Osteoblast (primary cell): Measurements from ENCODE around the gene WSCD1. TPM values are rescaled to one million over a fixed set of nuclear protein-coding genes. Genes with fewer than 3 reads are reported as not detected.

Experiments used
- DNase-seq: peaks from one replicate; pipeline ENCODE4 v3.0.0; 2011; ENCODE audit warnings: low spot score, mixed read lengths; ENCODE audit not compliant: insufficient read length; ENCODE audit errors: missing footprints
- H2AFZ ChIP-seq: 2 replicates; pipeline ENCODE4 v1.6.0; 2011; ENCODE audit warnings: mild to moderate bottlenecking, low read length
- H3K27ac ChIP-seq: 2 replicates; pipeline ENCODE4 v1.5.1; 2011; ENCODE audit warnings: mild to moderate bottlenecking, low read depth, low read length, moderate library complexity
- H3K27me3 ChIP-seq: 2 replicates; pipeline ENCODE4 v1.6.0; 2012; ENCODE audit warnings: mild to moderate bottlenecking, control low read depth, inconsistent platforms, low read length, moderate library complexity; ENCODE audit not compliant: insufficient read depth
- H3K36me3 ChIP-seq: 2 replicates; pipeline ENCODE4 v1.5.1; 2011; ENCODE audit warnings: mild to moderate bottlenecking, low read length, control low read depth, moderate library complexity; ENCODE audit not compliant: insufficient read depth
- H3K4me1 ChIP-seq: 2 replicates; pipeline ENCODE4 v1.5.1; 2011; ENCODE audit warnings: mild to moderate bottlenecking, low read length, control low read depth, moderate library complexity; ENCODE audit not compliant: insufficient read depth
- H3K4me2 ChIP-seq: 2 replicates; pipeline ENCODE4 v1.6.0; 2011; ENCODE audit warnings: mild to moderate bottlenecking, low read length; ENCODE audit not compliant: insufficient read depth
- H3K4me3 ChIP-seq: fragments of 200-600 bp; sonication (generic); 3 replicates; pipeline ENCODE4 v1.5.1; 2012; ENCODE audit warnings: mild to moderate bottlenecking, low read length, inconsistent platforms; ENCODE audit not compliant: insufficient read depth
- H3K79me2 ChIP-seq: 2 replicates; pipeline ENCODE4 v1.6.0; 2012; ENCODE audit warnings: mild to moderate bottlenecking, low read length, control low read depth, inconsistent platforms; ENCODE audit not compliant: insufficient read depth
- H3K9me3 ChIP-seq: 2 replicates; pipeline ENCODE4 v1.5.1; 2011; ENCODE audit warnings: low read depth, low read length, control low read depth
- H4K20me1 ChIP-seq: 2 replicates; pipeline ENCODE4 v1.6.0; 2012; ENCODE audit warnings: mild to moderate bottlenecking, low read length, control low read depth; ENCODE audit not compliant: insufficient read depth
- total RNA-seq: library from RNA; depleted of rRNA; stranded (reverse); fragments of >200 nt; gene quantifications from 2 replicates; pipeline ENCODE4 v1.2.3, GENCODE V29; 2012
- TF ChIP-seq, protein P1 (sequence below): IDR thresholded peaks from 2 replicates; pipeline ENCODE4 v1.5.1; 2011; ENCODE audit warnings: mild to moderate bottlenecking, low read depth, low read length, moderate library complexity; ENCODE audit errors: extremely low read depth

Gene WSCD1
- total RNA-seq, 1 donor = not detected

DNA sequence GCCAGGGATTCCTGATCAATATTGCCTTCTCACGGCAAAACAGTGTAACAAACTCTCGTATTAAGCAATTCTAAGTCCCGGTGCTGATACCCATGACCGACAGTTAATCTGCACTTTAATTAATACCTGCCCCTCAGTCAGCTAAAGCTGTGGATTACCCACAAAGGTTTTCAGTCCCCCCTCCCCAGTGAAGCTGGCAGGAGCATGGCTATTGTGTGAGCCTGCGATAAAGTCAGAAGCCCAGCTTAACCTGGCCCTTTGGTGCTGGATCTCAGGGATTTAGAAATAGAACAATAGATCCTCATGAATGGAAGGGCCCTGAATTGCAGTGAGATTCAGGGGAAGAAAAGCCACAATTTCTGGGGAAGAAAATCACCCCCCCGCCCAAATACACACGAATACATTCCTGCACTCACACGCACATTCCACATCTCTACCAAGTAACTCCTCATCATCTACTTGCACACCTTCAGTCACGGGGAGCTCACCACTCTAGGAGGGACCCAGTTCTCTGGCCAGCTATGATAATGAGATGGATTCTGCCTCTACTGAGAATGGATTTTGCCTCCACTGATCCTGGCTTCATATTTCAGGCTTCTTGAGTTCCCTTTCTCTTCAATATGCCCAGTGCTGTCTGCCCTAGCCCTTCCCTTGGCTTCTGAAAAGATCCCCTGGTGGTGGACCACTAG, 102.6 kb downstream of the WSCD1 start:
- H3K79me2 ChIP-seq = no peaks in the 10 kb centered on the region
- DNase-seq = no peak
- H3K36me3 ChIP-seq = no peaks in the 10 kb centered on the region
- H3K4me3 ChIP-seq = no peak overlapping the region
- no peaks in the 10 kb centered on the region for H3K9me3 ChIP-seq
- no peaks in the 10 kb centered on the region for H3K4me1 ChIP-seq
- H3K27me3 ChIP-seq = peaks cover 8% of the 10 kb centered on the region
- H4K20me1 ChIP-seq = no peaks in the 10 kb centered on the region
- no peak overlapping the region for H2AFZ ChIP-seq
- H3K4me2 ChIP-seq = no peak overlapping the region
- TF ChIP-seq, protein P1, sequence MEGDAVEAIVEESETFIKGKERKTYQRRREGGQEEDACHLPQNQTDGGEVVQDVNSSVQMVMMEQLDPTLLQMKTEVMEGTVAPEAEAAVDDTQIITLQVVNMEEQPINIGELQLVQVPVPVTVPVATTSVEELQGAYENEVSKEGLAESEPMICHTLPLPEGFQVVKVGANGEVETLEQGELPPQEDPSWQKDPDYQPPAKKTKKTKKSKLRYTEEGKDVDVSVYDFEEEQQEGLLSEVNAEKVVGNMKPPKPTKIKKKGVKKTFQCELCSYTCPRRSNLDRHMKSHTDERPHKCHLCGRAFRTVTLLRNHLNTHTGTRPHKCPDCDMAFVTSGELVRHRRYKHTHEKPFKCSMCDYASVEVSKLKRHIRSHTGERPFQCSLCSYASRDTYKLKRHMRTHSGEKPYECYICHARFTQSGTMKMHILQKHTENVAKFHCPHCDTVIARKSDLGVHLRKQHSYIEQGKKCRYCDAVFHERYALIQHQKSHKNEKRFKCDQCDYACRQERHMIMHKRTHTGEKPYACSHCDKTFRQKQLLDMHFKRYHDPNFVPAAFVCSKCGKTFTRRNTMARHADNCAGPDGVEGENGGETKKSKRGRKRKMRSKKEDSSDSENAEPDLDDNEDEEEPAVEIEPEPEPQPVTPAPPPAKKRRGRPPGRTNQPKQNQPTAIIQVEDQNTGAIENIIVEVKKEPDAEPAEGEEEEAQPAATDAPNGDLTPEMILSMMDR = no peak
- no peak overlapping the region for H3K27ac ChIP-seq

GRCh38 chr17:6173653-6174052, 103.5 kb downstream of the WSCD1 start:
- TF ChIP-seq, protein P1 = no peak
- Histone ChIP-seq H3K9me3 (no peaks in the 10 kb centered on the region), H3K4me2 (no peak overlapping the region), H3K4me3 (no peak overlapping the region), H3K4me1 (no peaks in the 10 kb centered on the region), H3K27me3 (peaks cover 7% of the 10 kb centered on the region), H4K20me1 (no peaks in the 10 kb centered on the region), H3K27ac (no peak overlapping the region), H3K36me3 (no peaks in the 10 kb centered on the region), H3K79me2 (no peaks in the 10 kb centered on the region), H2AFZ (no peak overlapping the region)
- no peak for DNase-seq
